Stimulated activated CD8-positive, alpha-beta memory T cell treated with anti-CD3 and anti-CD28 coated beads, Interleukin-7, amount 100 ng/mL, for 4 hours (primary cell): Measurements from ENCODE around the gene ANKRD34B.

Experiments
- DNase-seq, 2 donors: peaks; one replicate each; pipeline ENCODE4 v3.0.0-alpha.2; 2020; ENCODE audit warnings: low read depth in 2 of 2

Gene ANKRD34B

GRCh38 chr5:80569086-80569960 lies 757 bp downstream of the ANKRD34B start:
- no peak for DNase-seq

- no peak for DNase-seq
Measured at GRCh38 chr5:80568251-80568650, 1.8 kb downstream of the ANKRD34B start.

DNA sequence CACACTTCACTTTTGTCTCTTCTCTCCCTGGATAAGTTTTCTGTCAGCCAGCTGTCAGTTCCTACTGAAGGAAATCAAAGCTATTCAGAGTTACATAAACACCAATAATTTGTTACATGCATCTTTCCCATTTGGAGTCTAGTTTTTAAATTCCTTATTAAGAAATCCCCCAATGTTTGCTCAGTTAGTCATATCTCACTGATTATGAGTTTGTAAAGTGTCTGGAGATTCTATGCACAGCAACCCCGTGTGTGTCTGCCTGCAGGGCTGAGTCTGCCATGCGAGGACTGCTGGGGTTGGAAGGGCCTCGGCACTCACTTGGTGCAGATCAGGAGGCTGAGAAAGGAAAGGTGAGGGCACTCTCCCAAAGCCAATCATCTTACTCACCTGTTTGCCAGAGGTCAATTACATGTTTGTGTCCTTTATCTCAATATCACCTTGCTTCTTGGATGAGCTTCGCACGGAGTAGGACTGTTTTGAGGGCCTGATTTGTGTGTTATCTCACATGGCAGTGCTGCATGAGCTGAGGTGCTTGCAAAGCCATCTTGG lies 3.3 kb downstream of the ANKRD34B start:
- DNase-seq: no peak

DNA sequence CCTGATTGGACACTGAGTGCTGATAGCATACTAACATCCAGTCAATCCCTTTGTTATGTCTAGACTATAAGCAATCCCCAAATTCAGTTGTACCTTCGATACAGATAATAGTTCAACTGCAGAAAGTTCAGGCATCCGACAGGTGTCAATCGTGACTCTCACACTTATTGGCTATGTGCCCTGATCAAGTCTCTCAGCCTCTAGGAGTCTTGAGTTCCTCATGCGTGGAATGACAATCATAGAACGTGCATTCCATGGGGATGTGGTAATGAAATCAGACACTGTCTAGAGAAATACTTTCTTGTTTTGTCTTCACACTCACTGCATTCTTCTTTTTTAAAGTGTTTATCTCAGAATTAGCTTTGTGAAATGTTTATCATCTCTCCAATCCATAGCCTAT lies 4.8 kb downstream of the ANKRD34B start:
- no peak for DNase-seq

DNA sequence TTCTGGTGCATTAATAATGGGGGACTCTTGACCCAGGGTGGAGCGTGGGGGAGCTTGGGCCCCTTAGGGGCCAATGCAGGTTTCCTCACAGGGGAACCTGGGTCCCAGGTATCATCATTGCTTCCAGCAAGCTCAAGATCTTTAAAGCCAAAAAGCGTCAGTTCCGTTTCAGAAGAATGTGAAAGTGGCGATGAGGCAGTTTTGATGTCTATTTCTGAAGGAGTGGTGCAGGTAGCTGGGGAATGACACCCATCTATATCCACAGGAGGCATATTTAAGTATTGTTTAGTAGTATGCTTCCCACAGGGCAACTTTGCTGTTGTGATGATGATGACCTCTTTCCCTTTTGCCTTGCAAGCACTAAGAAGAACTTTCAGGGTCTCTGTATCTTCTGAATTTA lies 10.8 kb downstream of the ANKRD34B start:
- no peak for DNase-seq

DNA sequence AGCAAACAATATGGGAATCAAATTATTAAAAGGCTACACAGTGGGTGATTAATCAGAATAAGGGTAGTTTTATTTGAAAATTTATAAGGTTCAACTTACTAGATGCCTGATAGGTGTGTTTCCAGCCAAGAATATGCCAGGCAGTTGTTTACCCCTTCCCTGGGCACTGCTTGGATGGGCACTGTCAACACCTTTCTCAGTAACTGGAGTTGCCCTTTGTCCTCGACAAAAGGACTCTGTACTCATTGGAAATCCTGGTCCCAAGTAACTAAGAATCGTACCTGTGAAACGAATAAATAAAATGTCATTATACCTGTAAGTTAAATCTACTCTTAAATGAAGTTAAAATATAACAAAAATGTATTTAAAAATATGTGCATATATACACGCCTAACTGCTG lies 15.0 kb downstream of the ANKRD34B start:
- no peak for DNase-seq

DNA sequence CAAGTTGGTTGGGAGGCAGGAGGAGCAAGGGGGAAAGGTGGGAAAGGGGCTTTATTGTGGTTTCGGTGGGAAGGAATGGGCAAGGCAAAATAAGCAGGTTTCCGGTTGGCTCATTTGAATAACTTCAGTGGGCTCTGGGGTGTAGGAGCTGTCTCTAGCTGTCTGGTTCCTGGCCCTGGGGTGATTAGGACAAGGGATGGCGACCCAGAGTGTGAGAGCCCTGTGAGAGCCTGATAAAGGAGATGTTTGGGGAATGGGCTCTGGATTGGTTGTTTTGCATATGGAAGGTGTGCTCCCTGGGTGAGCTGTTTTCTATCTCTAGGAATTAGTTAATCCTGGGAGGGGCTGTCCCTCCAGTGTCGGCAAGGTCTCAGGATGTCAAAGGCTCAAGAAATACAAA lies 15.4 kb downstream of the ANKRD34B start:
- no peak for DNase-seq

- DNase-seq: no peak
Measured at GRCh38 chr5:80541392-80541791, 28.7 kb downstream of the ANKRD34B start.

- DNase-seq: no peak
Measured at GRCh38 chr5:80540691-80541090, 29.4 kb downstream of the ANKRD34B start.

GRCh38 chr5:80516826-80517225 lies 53.3 kb downstream of the ANKRD34B start:
- DNase-seq: no peak

GRCh38 chr5:80509362-80509761 lies 60.7 kb downstream of the ANKRD34B start:
- DNase-seq: no peak

- no peak for DNase-seq
Measured at GRCh38 chr5:80508844-80509243, 61.2 kb downstream of the ANKRD34B start.

GRCh38 chr5:80507663-80508062 lies 62.4 kb downstream of the ANKRD34B start:
- DNase-seq: no peak
